Right cardiac atrium (tissue), 5 donors: ENCODE measurements around the gene H1-8. TPM values are rescaled to one million over a fixed set of nuclear protein-coding genes. Genes with fewer than 3 reads are reported as not detected.

Source experiments
- ATAC-seq, 2 donors: fragments of 200-7000 bp; cut with Tn5 transposase; one replicate each; pipeline versions ENCODE4 v1.8.0 to v1.9.1; 2020; ENCODE audit warnings: moderate library complexity in 2 of 2, mild to moderate bottlenecking in 1 of 2
- DNase-seq, 3 donors: peaks; one replicate each; pipeline ENCODE4 v3.0.0-alpha.2; 2020
- H3K27ac ChIP-seq: one replicate; pipeline ENCODE4 v1.5.1; 2013; ENCODE audit warnings: mild to moderate bottlenecking, low read length, control low read depth, moderate library complexity
- H3K27me3 ChIP-seq: one replicate; pipeline ENCODE4 v1.6.1; 2013; ENCODE audit not compliant: control insufficient read depth, insufficient read depth
- H3K4me1 ChIP-seq: one replicate; pipeline ENCODE4 v1.6.1; 2013; ENCODE audit warnings: low read length; ENCODE audit not compliant: control insufficient read depth, insufficient read depth
- H3K4me3 ChIP-seq: one replicate; pipeline ENCODE4 v1.5.1; 2013; ENCODE audit warnings: low read length, control low read depth
- H3K9me3 ChIP-seq: one replicate; pipeline ENCODE4 v1.6.1; 2013; ENCODE audit warnings: low read length; ENCODE audit not compliant: control insufficient read depth
- WGBS: extraction: QIAGEN DNeasy Blood & Tissue Kit; methylation state at CpG from one replicate; pipeline ENCODE4 v1.1.7; 2013; 5-methylcytosine and 5-hydroxymethylcytosine counted together
- intact Hi-C, 4 donors: fragments of 100-400 bp; cut with DNase I; formaldehyde crosslinking; loops; one replicate each; pipeline versions ENCODE4 v1.11.0 to v1.14.0; 2022 to 2023
- polyA plus RNA-seq: library from polyadenylated mRNA; stranded (reverse); fragments of 200-250 nt; gene quantifications from one replicate; pipeline ENCODE4 v1.2.3, GENCODE V29; 2013
- total RNA-seq, 4 donors: library from RNA; stranded (reverse); fragmentation: NEBNext Ultra II Directional; extraction: Animal tissue kit (Norgen Biotek cat#: 25700); gene quantifications; one replicate each; pipeline ENCODE4 v1.2.1, GENCODE V29; 2021
- donor health status: healthy with polysubstance abuse.
- donor health status: DM: no; HTN: yes; CAD: no.
- donor health status: DM: no; HTN: no; CAD: no.
- donor health status: DM: no; HTN: yes; CAD: no; lungs with severe emphysema.
- donor health status: DM: yes; HTN: yes; CAD: no.

Gene H1-8
- total and polyA plus RNA-seq, 5 donors, result not detected

GRCh38 chr3:129556890-129557547 is 14.0 kb downstream of the H1-8 start:
- Histone ChIP-seq H3K27me3 (no peaks in the 10 kb centered on the region), H3K9me3 (no peaks in the 10 kb centered on the region), H3K4me1 (peaks cover 23% of the 10 kb centered on the region), H3K27ac (peak overlapping the region; percentile 37), H3K4me3 (no peak overlapping the region)
- intact Hi-C loops, result loop anchor here in 3 of 4 donors (5.0 to 10.0 kb wide), 3 partner anchors 40 to 62 kb away; no protein-coding TSS in a partner anchor
- WGBS, result 73% methylated on average over 31 of the region's 31 CpGs
- ATAC-seq (no peak), DNase-seq (peak; percentile 24 to 70 (median 70))

- peak; percentile 32 to 50 for ATAC-seq
- peaks cover 23% of the 10 kb centered on the region for H3K4me1 ChIP-seq
- H3K4me3 ChIP-seq, result no peak overlapping the region
- peak overlapping the region; percentile 37 for H3K27ac ChIP-seq
- intact Hi-C loops, result loop anchor here in 3 of 4 donors (5.0 to 10.0 kb wide), 3 partner anchors 40 to 63 kb away; no protein-coding TSS in a partner anchor
- H3K27me3 ChIP-seq, result no peaks in the 10 kb centered on the region
- WGBS, result 33% methylated on average over 11 of the region's 11 CpGs
- H3K9me3 ChIP-seq, result no peaks in the 10 kb centered on the region
- peak; percentile 73 to 89 (median 74) for DNase-seq
Measured at GRCh38 chr3:129557548-129557894, 14.5 kb downstream of the H1-8 start.

- no peak overlapping the region for H3K4me3 ChIP-seq
- intact Hi-C loops, result loop anchor here in 3 of 4 donors (5.0 to 10.0 kb wide), 3 partner anchors 39 to 63 kb away; no protein-coding TSS in a partner anchor
- peak overlapping the region; percentile 37 for H3K27ac ChIP-seq
- DNase-seq (peak; percentile 17 to 56 (median 40)), ATAC-seq (no peak)
- H3K4me1 ChIP-seq, result peaks cover 23% of the 10 kb centered on the region
- 78% methylated on average over 15 of the region's 15 CpGs for WGBS
- no peaks in the 10 kb centered on the region for H3K27me3 ChIP-seq
- H3K9me3 ChIP-seq, result no peaks in the 10 kb centered on the region
Measured at GRCh38 chr3:129558081-129558771, 15.3 kb downstream of the H1-8 start.

- DNase-seq (peak; percentile 42 to 72 (median 71)), ATAC-seq (no peak)
- H3K27me3 ChIP-seq, result no peaks in the 10 kb centered on the region
- no peak overlapping the region for H3K4me3 ChIP-seq
- H3K27ac ChIP-seq, result peak overlapping the region; percentile 16
- no peaks in the 10 kb centered on the region for H3K9me3 ChIP-seq
- peaks cover 23% of the 10 kb centered on the region for H3K4me1 ChIP-seq
- 79% methylated on average over 11 of the region's 11 CpGs for WGBS
- intact Hi-C loops, result loop anchor here in 3 of 4 donors (5.0 to 10.0 kb wide), 3 partner anchors 38 to 64 kb away; no protein-coding TSS in a partner anchor
Measured at GRCh38 chr3:129558772-129559564, 16.0 kb downstream of the H1-8 start.

- ATAC-seq (no peak), DNase-seq (peak; percentile 26 to 53 (median 50))
- Histone ChIP-seq H3K4me3 (no peak overlapping the region), H3K9me3 (no peaks in the 10 kb centered on the region), H3K4me1 (peaks cover 22% of the 10 kb centered on the region), H3K27ac (peak overlapping the region; percentile 29), H3K27me3 (no peaks in the 10 kb centered on the region)
- 83% methylated on average over 20 of the region's 20 CpGs for WGBS
- intact Hi-C loops, result loop anchor here (5.0 to 10.0 kb wide), 3 partner anchors 38 to 65 kb away; no protein-coding TSS in a partner anchor
Measured at GRCh38 chr3:129559565-129560079, 16.6 kb downstream of the H1-8 start.

- intact Hi-C loops, result loop anchor here in 1 of 4 donors (5.0 kb wide), 1 partner anchor 37 kb away; no protein-coding TSS in a partner anchor
- no peak overlapping the region for H3K4me3 ChIP-seq
- WGBS, result 62% methylated on average over 16 of the region's 16 CpGs
- H3K27ac ChIP-seq, result peak overlapping the region; percentile 29
- DNase-seq, result peak; percentile 74 to 90 (median 84)
- peak; percentile 4 to 18 for ATAC-seq
- H3K27me3 ChIP-seq, result no peaks in the 10 kb centered on the region
- no peaks in the 10 kb centered on the region for H3K9me3 ChIP-seq
- peaks cover 18% of the 10 kb centered on the region for H3K4me1 ChIP-seq
Measured at GRCh38 chr3:129560269-129560787, 17.4 kb downstream of the H1-8 start.

- H3K27ac ChIP-seq, result peak overlapping the region; percentile 79
- no peaks in the 10 kb centered on the region for H3K9me3 ChIP-seq
- WGBS, result 20% methylated on average over 18 of the region's 18 CpGs
- H3K4me3 ChIP-seq, result no peak overlapping the region
- H3K4me1 ChIP-seq, result peaks cover 16% of the 10 kb centered on the region
- intact Hi-C loops, result loop anchor here in 1 of 4 donors (5.0 kb wide), 1 partner anchor 36 kb away; no protein-coding TSS in a partner anchor
- ATAC-seq, result peak; percentile 84 to 87
- DNase-seq, result peak; percentile 93 to 97 (median 97)
- no peaks in the 10 kb centered on the region for H3K27me3 ChIP-seq
Measured at GRCh38 chr3:129560911-129561594, 18.1 kb downstream of the H1-8 start.

GRCh38 chr3:129561619-129562248 is 18.8 kb downstream of the H1-8 start:
- no peaks in the 10 kb centered on the region for H3K9me3 ChIP-seq
- H3K4me3 ChIP-seq, result no peak overlapping the region
- no peaks in the 10 kb centered on the region for H3K27me3 ChIP-seq
- no peak for ATAC-seq
- WGBS, result 71% methylated on average over 18 of the region's 18 CpGs
- peak overlapping the region; percentile 72 for H3K27ac ChIP-seq
- peaks cover 16% of the 10 kb centered on the region for H3K4me1 ChIP-seq
- intact Hi-C loops, result loop anchor here in 1 of 4 donors (5.0 kb wide), 1 partner anchor 36 kb away; no protein-coding TSS in a partner anchor
- peak in 1 of 3 donors; percentile 34 for DNase-seq

GRCh38 chr3:129562803-129563202 is 19.8 kb downstream of the H1-8 start:
- Histone ChIP-seq H3K27me3 (no peaks in the 10 kb centered on the region), H3K4me3 (no peak overlapping the region), H3K9me3 (no peaks in the 10 kb centered on the region), H3K4me1 (peaks cover 12% of the 10 kb centered on the region), H3K27ac (no peak overlapping the region)
- ATAC-seq, result no peak
- WGBS, result 84% methylated on average over 19 of the region's 19 CpGs
- intact Hi-C loops, result loop anchor here in 1 of 4 donors (5.0 kb wide), 1 partner anchor 34 kb away; no protein-coding TSS in a partner anchor
- peak in 2 of 3 donors; percentile 46 to 55 for DNase-seq
